Fibroblast of lung (primary cell): ENCODE results near the gene ALDH3A1. TPM values are rescaled to one million over a fixed set of nuclear protein-coding genes. Genes with fewer than 3 reads are reported as not detected.

Experiments used
- DNase-seq, 2 donors: peaks; one replicate each; pipeline versions ENCODE4 v3.0.0 to v3.0.0-alpha.2; 2010; ENCODE audit warnings: low read depth in 2 of 2
- H2AFZ ChIP-seq: 2 replicates; pipeline ENCODE4 v1.5.1; 2012; ENCODE audit warnings: low read length, control low read depth, inconsistent platforms
- H3K27ac ChIP-seq: 2 replicates; pipeline ENCODE4 v1.5.1; 2011; ENCODE audit warnings: low read length, control low read depth; ENCODE audit not compliant: insufficient read depth
- H3K27me3 ChIP-seq: 2 replicates; pipeline ENCODE4 v1.5.1; 2011; ENCODE audit warnings: mild to moderate bottlenecking, low read length; ENCODE audit not compliant: control insufficient read depth, insufficient read depth
- H3K36me3 ChIP-seq: 2 replicates; pipeline ENCODE4 v1.5.1; 2011; ENCODE audit warnings: low read length; ENCODE audit not compliant: control insufficient read depth, insufficient read depth
- H3K4me1 ChIP-seq: 2 replicates; pipeline ENCODE4 v1.5.1; 2011; ENCODE audit warnings: low read length; ENCODE audit not compliant: control insufficient read depth, insufficient read depth; ENCODE audit errors: extremely low read depth
- H3K4me2 ChIP-seq: 2 replicates; pipeline ENCODE4 v1.5.1; 2011; ENCODE audit warnings: low read length, control low read depth; ENCODE audit not compliant: insufficient read depth; ENCODE audit errors: extremely low read depth
- H3K4me3 ChIP-seq, 4 experiments: fragments of 200-600 bp in 1 of 4; sonication (generic) in 1 of 4; replicated peaks in 1 of 4; 2 replicates each; pipeline ENCODE4 v1.5.1; 2011 to 2016; ENCODE audit warnings: low read length in 4 of 4, low read depth in 3 of 4, mild to moderate bottlenecking in 3 of 4, control low read depth in 2 of 4, inconsistent platforms in 1 of 4, mixed read lengths in 1 of 4; ENCODE audit not compliant: insufficient read depth in 1 of 4; ENCODE audit errors: control extremely low read depth in 1 of 4
- H3K79me2 ChIP-seq: 2 replicates; pipeline ENCODE4 v1.5.1; 2012; ENCODE audit warnings: mild to moderate bottlenecking, low read length, inconsistent platforms; ENCODE audit not compliant: control insufficient read depth, insufficient read depth
- H3K9ac ChIP-seq: 2 replicates; pipeline ENCODE4 v1.5.1; 2011; ENCODE audit warnings: mild to moderate bottlenecking, low read length, control low read depth; ENCODE audit not compliant: insufficient read depth
- H3K9me3 ChIP-seq: 2 replicates; pipeline ENCODE4 v1.5.1; 2012; ENCODE audit warnings: low read depth, low read length; ENCODE audit not compliant: control insufficient read depth, insufficient read depth
- H4K20me1 ChIP-seq: 2 replicates; pipeline ENCODE4 v1.5.1; 2011; ENCODE audit warnings: low read length; ENCODE audit not compliant: control insufficient read depth, insufficient read depth; ENCODE audit errors: extremely low read depth
- CTCF ChIP-seq, 2 donors: IDR thresholded peaks in 1 of 2; conservative IDR thresholded peaks in 1 of 2; 1 replicate in 1 of 2; 2 replicates in 1 of 2; pipeline ENCODE4 v1.5.1; 2011 to 2012; ENCODE audit warnings: low read length in 2 of 2, control low read depth in 1 of 2, inconsistent platforms in 1 of 2, low read depth in 1 of 2, mild to moderate bottlenecking in 1 of 2
- EZH2 ChIP-seq: IDR thresholded peaks from 2 replicates; pipeline ENCODE4 v1.5.1; 2012; ENCODE audit warnings: low read length, control low read depth, mild to moderate bottlenecking; ENCODE audit errors: missing control alignments
- polyA plus RNA-seq, 2 donors: library from polyadenylated mRNA; depleted of rRNA in 1 of 2; stranded (reverse) in 1 of 2; unstranded in 1 of 2; fragments of >200 nt; gene quantifications; 2 replicates each; pipeline ENCODE4 v1.2.1, GENCODE V29; 2011 to 2012; ENCODE audit warnings: missing spikeins in 1 of 2
- total RNA-seq: library from RNA; depleted of rRNA; stranded (reverse); fragments of >200 nt; gene quantifications from 2 replicates; pipeline ENCODE4 v1.2.1, GENCODE V29; 2014

The ALDH3A1 gene
- total and polyA plus RNA-seq, 2 donors (not counting 1 experiment from before 2014, with no cell fraction given): 0.17 to 1.0 TPM

DNA sequence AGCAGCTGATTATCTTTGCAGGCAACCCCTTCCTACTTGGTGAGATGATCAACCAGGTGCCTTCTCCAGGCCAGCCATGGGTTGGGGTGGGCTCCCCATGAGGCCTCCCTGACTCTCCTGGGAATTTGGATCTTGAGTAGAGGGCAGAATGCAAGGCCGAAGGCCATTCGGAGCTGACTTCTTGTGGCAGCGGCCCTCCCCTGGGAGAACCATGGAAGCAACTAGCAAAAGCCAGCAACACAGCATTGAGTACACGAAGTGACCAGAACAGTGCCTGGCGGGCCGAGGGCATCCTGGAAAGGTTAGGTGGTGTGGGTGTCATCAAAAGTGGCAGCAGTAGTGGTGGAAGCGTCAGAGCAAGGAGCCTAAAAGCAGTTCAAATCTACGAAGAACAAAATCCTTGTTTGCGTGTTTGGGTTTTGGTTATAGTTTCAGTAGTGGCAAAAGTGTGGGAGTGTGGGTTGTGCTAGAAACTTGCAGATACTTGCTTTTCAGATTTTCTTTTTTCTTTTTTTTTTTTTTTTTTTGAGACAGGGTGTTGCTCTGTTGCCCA is 2.0 kb upstream of the ALDH3A1 start:
- H3K27me3 ChIP-seq: peaks cover 4% of the 10 kb centered on the region
- no peaks in the 10 kb centered on the region for H3K36me3 ChIP-seq
- H3K27ac ChIP-seq: no peak overlapping the region
- no peak for TF ChIP-seq CTCF (conservative IDR thresholded peaks at IDR 0.05 in 1 of 2, IDR thresholded peaks at IDR 0.05 in 1 of 2; ENCODE audit: low read depth in 1 of 2, low read length in 2 of 2)
- H3K4me3 ChIP-seq: no peak overlapping the region
- H3K4me1 ChIP-seq: no peaks in the 10 kb centered on the region
- H4K20me1 ChIP-seq: no peaks in the 10 kb centered on the region
- H3K9ac ChIP-seq: no peak overlapping the region
- no peak overlapping the region for H3K4me2 ChIP-seq
- no peaks in the 10 kb centered on the region for H3K79me2 ChIP-seq
- DNase-seq: no peak
- H3K9me3 ChIP-seq: no peaks in the 10 kb centered on the region
- no peak overlapping the region for H2AFZ ChIP-seq

DNA sequence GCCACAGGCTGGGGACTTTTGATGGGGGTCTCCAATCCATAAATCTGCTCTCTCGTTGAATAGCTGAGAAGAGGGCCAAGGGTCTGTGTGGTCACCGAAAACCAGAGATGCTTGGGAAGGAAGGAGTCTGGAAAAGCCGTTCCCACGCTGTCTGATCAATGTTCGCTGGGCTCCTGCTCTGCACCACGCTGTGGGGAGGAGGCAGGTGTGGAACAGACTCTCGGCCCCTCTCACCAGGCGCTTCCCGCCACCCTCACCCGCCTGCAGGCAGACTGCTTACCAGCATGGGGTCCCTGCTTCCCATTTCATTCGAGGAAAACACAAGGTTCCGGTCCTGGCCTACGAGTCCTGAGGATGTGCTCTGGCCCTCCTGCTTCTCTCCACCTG is 702 bp upstream of the ALDH3A1 start:
- Histone ChIP-seq H3K4me3 (no peak overlapping the region), H3K27ac (no peak overlapping the region), H4K20me1 (no peaks in the 10 kb centered on the region), H3K79me2 (no peaks in the 10 kb centered on the region), H3K27me3 (peaks cover 4% of the 10 kb centered on the region), H3K9ac (no peak overlapping the region), H3K9me3 (no peaks in the 10 kb centered on the region), H2AFZ (no peak overlapping the region), H3K4me2 (no peak overlapping the region), H3K36me3 (no peaks in the 10 kb centered on the region), H3K4me1 (no peaks in the 10 kb centered on the region)
- DNase-seq: no peak
- no peak for TF ChIP-seq CTCF (conservative IDR thresholded peaks at IDR 0.05 in 1 of 2, IDR thresholded peaks at IDR 0.05 in 1 of 2; ENCODE audit: low read depth in 1 of 2, low read length in 2 of 2)
- TF ChIP-seq EZH2: no peak

DNA sequence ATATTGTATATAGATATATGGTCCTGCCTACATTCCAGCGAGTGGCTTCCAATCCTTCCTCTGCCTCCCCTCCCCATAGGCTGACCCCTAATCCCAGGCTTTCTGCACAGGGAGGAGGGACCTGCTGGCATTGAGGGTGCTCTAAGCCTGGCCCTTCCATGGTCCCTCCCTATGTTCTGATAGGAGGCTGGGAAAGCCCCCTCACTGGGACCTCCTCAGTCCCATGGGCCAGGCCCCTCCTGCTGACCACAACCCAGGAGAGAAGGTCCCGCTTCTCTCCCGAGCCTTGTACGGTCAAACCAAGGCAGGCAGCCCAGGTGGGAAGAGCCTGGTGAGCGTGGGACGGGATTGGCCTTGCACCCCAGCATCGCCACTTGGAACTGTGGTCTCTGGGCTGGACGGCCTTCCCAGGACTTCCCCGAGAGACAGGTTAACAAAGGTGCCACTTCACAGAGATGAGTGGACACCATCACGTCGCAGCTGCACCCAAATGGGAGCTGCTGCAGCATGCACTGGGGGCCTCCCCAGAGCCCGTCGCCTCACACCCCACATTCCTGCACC is 859 bp downstream of the ALDH3A1 start:
- Histone ChIP-seq H3K4me1 (no peaks in the 10 kb centered on the region), H3K9ac (no peak overlapping the region), H3K4me2 (no peak overlapping the region), H4K20me1 (no peaks in the 10 kb centered on the region), H3K36me3 (no peaks in the 10 kb centered on the region), H3K79me2 (no peaks in the 10 kb centered on the region), H2AFZ (no peak overlapping the region), H3K4me3 (no peak overlapping the region), H3K9me3 (no peaks in the 10 kb centered on the region), H3K27me3 (peaks cover 4% of the 10 kb centered on the region), H3K27ac (no peak overlapping the region)
- no peak for DNase-seq
- no peak for TF ChIP-seq CTCF (conservative IDR thresholded peaks at IDR 0.05 in 1 of 2, IDR thresholded peaks at IDR 0.05 in 1 of 2; ENCODE audit: low read depth in 1 of 2, low read length in 2 of 2)
